Spleen (tissue), 13 donors: Measurements from ENCODE around the gene OLFML3. TPM values are rescaled to one million over a fixed set of nuclear protein-coding genes. Genes with fewer than 3 reads are reported as not detected.

Source experiments
- DNase-seq: peaks from one replicate; pipeline ENCODE4 v3.0.0-alpha.2; 2020
- H3K27ac ChIP-seq, 8 donors: fragments of 200-600 bp; sonication (generic) in 7 of 8; 1 replicate in 4 of 8; 2 replicates in 4 of 8; pipeline versions ENCODE4 v1.5.0 to v1.8.0; 2016 to 2021; ENCODE audit warnings: inconsistent platforms in 4 of 8, mild to moderate bottlenecking in 4 of 8, moderate library complexity in 1 of 8
- H3K27me3 ChIP-seq, 7 donors: fragments of 200-600 bp; sonication (generic) in 6 of 7; replicated peaks in 1 of 7; 1 replicate in 4 of 7; 2 replicates in 3 of 7; pipeline versions ENCODE4 v1.5.0 to v1.8.0; 2016 to 2021; ENCODE audit warnings: inconsistent platforms in 3 of 7, mild to moderate bottlenecking in 1 of 7
- H3K36me3 ChIP-seq, 6 donors: fragments of 200-600 bp; sonication (generic) in 5 of 6; 1 replicate in 4 of 6; 2 replicates in 2 of 6; pipeline versions ENCODE4 v1.5.0 to v1.8.0; 2016 to 2021; ENCODE audit warnings: inconsistent platforms in 2 of 6
- H3K4me1 ChIP-seq, 6 donors: fragments of 200-600 bp; sonication (generic) in 5 of 6; 1 replicate in 3 of 6; 2 replicates in 3 of 6; pipeline versions ENCODE4 v1.5.0 to v1.8.0; 2016 to 2021; ENCODE audit warnings: inconsistent platforms in 3 of 6
- H3K4me3 ChIP-seq, 8 donors: fragments of 200-600 bp; sonication (generic) in 7 of 8; 1 replicate in 4 of 8; 2 replicates in 4 of 8; pipeline versions ENCODE4 v1.5.0 to v1.8.0; 2016 to 2021; ENCODE audit warnings: inconsistent platforms in 4 of 8, mild to moderate bottlenecking in 4 of 8, moderate library complexity in 2 of 8
- H3K9me3 ChIP-seq, 8 donors: fragments of 200-600 bp; sonication (generic) in 7 of 8; 1 replicate in 4 of 8; 2 replicates in 4 of 8; pipeline versions ENCODE4 v1.5.0 to v1.8.0; 2016 to 2021; ENCODE audit warnings: inconsistent platforms in 4 of 8
- POLR2A ChIP-seq, 3 donors: fragments of 450-650 bp; IDR thresholded peaks; one replicate each; pipeline ENCODE4 v1.5.1; 2017; ENCODE audit warnings: antibody characterized with exemption in 3 of 3, mild to moderate bottlenecking in 1 of 3
- POLR2AphosphoS5 ChIP-seq, 3 donors: sonication (generic); formaldehyde crosslinking; IDR thresholded peaks; one replicate each; pipeline ENCODE4 v1.5.1; 2017; ENCODE audit warnings: antibody characterized with exemption in 3 of 3
- WGBS, 5 donors: extraction: QIAGEN DNeasy Blood & Tissue Kit in 3 of 5; methylation state at CpG; one replicate each; pipeline versions ENCODE4 v1.1.5 to v1.1.7; 2013 to 2018; 5-methylcytosine and 5-hydroxymethylcytosine counted together
- intact Hi-C: fragments of 100-400 bp; cut with DNase I; formaldehyde crosslinking; loops from one replicate; pipeline ENCODE4 v1.15.0; 2023; ENCODE audit warnings: low total_unique reads
- long read RNA-seq, 2 donors: transcript quantifications; one replicate each; lab custom pipeline, GENCODE V29; 2026
- polyA plus RNA-seq, 3 donors: library from polyadenylated mRNA; stranded (reverse); fragments of 200-250 nt; gene quantifications; one replicate each; pipeline ENCODE4 v1.2.1, GENCODE V29; 2013
- total RNA-seq, 7 donors: library from RNA; depleted of rRNA in 3 of 7; stranded (reverse); fragments of >200 nt in 3 of 7; fragmentation: NEBNext Ultra II Directional in 4 of 7; extraction: Animal tissue kit (Norgen Biotek cat#: 25700) in 4 of 7; gene quantifications; one replicate each; pipeline versions ENCODE4 v1.1.0 to v1.2.1, GENCODE V29; 2016 to 2021
- TF ChIP-seq, protein P1 (sequence below), 11 experiments: fragments of 200-600 bp in 7 of 11; fragments of 450-650 bp in 4 of 11; sonication (generic) in 4 of 11; IDR thresholded peaks in 8 of 11; conservative IDR thresholded peaks in 3 of 11; 1 replicate in 7 of 11; 2 replicates in 4 of 11; pipeline versions ENCODE4 v1.4.0 to v1.8.0; 2016 to 2021; ENCODE audit warnings: antibody characterized with exemption in 11 of 11, inconsistent platforms in 4 of 11, mild to moderate bottlenecking in 1 of 11
- donor health status: healthy with polysubstance abuse.
- donor health status: DM: no; HTN: no; CAD: no; lungs with moderate emphysema.
- donor health status: DM: no; HTN: no; CAD: no.
- donor health status: Bipolar disorder and iron deficiency.
- donor health status: healthy.
- donor health status: DM: no; HTN: no; CAD: no.
- donor health status: DM: yes; HTN: yes; CAD: no.

Gene OLFML3, protein sequence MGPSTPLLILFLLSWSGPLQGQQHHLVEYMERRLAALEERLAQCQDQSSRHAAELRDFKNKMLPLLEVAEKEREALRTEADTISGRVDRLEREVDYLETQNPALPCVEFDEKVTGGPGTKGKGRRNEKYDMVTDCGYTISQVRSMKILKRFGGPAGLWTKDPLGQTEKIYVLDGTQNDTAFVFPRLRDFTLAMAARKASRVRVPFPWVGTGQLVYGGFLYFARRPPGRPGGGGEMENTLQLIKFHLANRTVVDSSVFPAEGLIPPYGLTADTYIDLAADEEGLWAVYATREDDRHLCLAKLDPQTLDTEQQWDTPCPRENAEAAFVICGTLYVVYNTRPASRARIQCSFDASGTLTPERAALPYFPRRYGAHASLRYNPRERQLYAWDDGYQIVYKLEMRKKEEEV
- total RNA-seq (10 to 100 TPM in 1 of 7 donors, 1 to 10 TPM in 6; 1.2 to 10.9 (median 6.6) TPM), polyA plus RNA-seq (1 to 10 TPM; 2.6 to 6.1 (median 3.8) TPM)
- long read RNA-seq, donor 1, transcript OLFML3-201 (3 exons, 1,780 nt): major isoform, 37 of 42 reads
- long read RNA-seq, donor 1, transcript OLFML3-204 (2 exons, 2,063 nt): minor isoform, 5 of 42 reads
- long read RNA-seq, donor 1, partial matches to known transcripts: 0 of 42 reads
- long read RNA-seq, donor 1, other reads (novel, unspliced or antisense): 0 of 42 reads
- long read RNA-seq, donor 2, transcript OLFML3-201 (3 exons, 1,780 nt): major isoform, 19 of 22 reads
- long read RNA-seq, donor 2, partial matches to known transcripts: 0 of 22 reads
- long read RNA-seq, donor 2, other reads (novel, unspliced or antisense): 0 of 22 reads

DNA sequence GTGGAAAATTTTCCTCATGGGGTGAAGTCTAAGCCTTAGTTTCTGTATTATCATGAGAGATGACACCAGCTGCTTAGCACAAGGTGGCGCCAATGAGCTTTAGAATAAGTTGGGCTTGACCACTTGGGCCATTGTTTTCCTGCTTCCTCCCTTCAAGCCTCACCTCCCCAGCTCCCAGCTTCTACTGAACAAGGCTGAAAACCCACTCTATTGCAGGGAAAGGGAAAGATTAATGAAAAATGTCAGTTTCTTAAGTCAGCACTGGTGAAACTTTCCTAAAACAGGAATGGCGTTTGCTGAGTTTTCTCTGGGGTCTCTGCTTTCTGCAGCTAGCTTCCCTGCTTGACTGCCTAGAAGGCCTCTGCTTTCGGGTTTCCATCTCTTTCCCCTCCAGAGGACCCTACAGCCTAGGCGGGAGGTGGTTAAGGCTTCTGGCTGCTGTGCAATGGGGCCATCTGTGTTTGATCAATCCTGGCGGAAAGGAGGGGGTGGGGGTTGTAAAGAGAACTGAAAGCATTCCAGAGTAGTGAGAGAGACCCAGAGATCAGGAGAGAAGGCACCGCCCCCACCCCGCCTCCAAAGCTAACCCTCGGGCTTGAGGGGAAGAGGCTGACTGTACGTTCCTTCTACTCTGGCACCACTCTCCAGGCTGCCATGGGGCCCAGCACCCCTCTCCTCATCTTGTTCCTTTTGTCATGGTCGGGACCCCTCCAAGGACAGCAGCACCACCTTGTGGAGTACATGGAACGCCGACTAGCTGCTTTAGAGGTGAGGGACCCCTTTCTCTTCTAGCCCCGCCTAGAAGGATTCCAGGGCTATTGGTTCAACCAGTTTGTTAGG, at the start of gene OLFML3:
Gene OLFML3, plus strand, starts transcription at position 612 of the 840 bp plus-strand sequence. Its CDS starts 43 bp downstream, at position 655.
- DNase-seq: no peak
- Histone ChIP-seq H3K36me3 (peaks cover 0 to 39% (median 0%) of the 10 kb centered on the region in 6 donors), H3K27me3 (no peaks in the 10 kb centered on the region), H3K4me1 (peaks cover 24 to 77% (median 42%) of the 10 kb centered on the region in 6 donors), H3K27ac (peak within 1 kb of the TSS in 6 of 8 donors; percentile 2 to 51 (median 35)), H3K9me3 (no peaks in the 10 kb centered on the region), H3K4me3 (peak within 1 kb of the TSS in 2 of 8 donors; percentile 15 to 24)
- 32 to 36% (median 35%) methylated on average over 13 of the region's 13 CpGs for WGBS, 5 donors
- intact Hi-C loops: no loop called here
- TF ChIP-seq, protein P1, sequence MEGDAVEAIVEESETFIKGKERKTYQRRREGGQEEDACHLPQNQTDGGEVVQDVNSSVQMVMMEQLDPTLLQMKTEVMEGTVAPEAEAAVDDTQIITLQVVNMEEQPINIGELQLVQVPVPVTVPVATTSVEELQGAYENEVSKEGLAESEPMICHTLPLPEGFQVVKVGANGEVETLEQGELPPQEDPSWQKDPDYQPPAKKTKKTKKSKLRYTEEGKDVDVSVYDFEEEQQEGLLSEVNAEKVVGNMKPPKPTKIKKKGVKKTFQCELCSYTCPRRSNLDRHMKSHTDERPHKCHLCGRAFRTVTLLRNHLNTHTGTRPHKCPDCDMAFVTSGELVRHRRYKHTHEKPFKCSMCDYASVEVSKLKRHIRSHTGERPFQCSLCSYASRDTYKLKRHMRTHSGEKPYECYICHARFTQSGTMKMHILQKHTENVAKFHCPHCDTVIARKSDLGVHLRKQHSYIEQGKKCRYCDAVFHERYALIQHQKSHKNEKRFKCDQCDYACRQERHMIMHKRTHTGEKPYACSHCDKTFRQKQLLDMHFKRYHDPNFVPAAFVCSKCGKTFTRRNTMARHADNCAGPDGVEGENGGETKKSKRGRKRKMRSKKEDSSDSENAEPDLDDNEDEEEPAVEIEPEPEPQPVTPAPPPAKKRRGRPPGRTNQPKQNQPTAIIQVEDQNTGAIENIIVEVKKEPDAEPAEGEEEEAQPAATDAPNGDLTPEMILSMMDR (IDR thresholded peaks at IDR 0.05 in 8 of 11, conservative IDR thresholded peaks at IDR 0.05 in 3 of 11): peak; percentile 24 to 70 (median 61)
- TF ChIP-seq POLR2A (IDR thresholded peaks at IDR 0.05) (no peak), POLR2AphosphoS5 (IDR thresholded peaks at IDR 0.05) (peak in 2 of 3 donors; percentile 2 to 18)

DNA sequence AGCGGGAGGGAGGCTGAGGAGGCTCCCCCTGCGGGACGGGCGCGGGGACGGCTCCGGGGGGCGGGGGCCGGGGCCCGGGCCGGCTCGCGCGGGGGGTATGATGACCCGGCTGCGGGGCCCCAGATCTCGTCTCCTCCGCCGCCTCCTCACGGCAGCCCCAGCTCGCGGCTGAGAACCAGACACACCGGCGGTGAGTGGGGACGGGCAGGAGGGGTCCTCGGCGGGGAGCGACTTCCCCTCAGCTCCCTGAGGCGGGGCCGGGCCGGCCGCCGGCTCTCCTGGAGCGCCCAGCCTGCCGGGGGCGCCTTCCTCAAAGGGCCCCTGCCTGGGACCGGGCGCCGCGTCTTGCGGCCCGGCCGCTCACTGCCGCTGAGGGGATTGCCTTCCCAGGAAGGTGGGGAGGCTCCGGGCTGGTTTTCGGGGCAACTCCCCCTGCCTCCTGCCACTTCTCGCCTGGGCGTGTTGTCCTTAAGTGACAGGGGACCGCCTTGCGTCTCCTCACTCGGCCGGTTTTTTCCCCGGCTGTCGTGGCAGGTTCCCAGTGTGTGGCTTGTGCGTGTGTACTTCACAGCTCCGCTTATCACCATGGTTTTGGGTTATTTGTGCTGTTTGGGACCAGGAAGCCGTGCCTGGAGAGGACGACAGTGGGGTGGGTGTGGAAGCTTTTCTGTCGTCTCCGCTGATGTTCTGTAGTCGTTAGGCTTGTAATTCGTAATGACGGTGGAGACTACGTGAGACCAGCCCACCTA, 49.4 kb upstream of the OLFML3 start:
- peaks cover 26 to 65% (median 59%) of the 10 kb centered on the region in 6 donors for H3K4me1 ChIP-seq
- DNase-seq: peak; percentile 94
- H3K9me3 ChIP-seq: no peaks in the 10 kb centered on the region
- TF ChIP-seq, protein P1 (IDR thresholded peaks at IDR 0.05 in 8 of 11, conservative IDR thresholded peaks at IDR 0.05 in 3 of 11): peak in 3 of 11 experiments; percentile 14 to 43 (median 33)
- TF ChIP-seq POLR2A (IDR thresholded peaks at IDR 0.05): no peak
- peak in 2 of 3 donors; percentile 25 to 53 for TF ChIP-seq POLR2AphosphoS5 (IDR thresholded peaks at IDR 0.05)
- intact Hi-C loops: no loop called here
- 0 to 1% (median 0%) methylated on average over 21 to 63 of the region's 64 CpGs for WGBS, 5 donors
- H3K36me3 ChIP-seq: no peaks in the 10 kb centered on the region
- peak overlapping the region; percentile 95 to 99 (median 98) for H3K27ac ChIP-seq
- no peaks in the 10 kb centered on the region for H3K27me3 ChIP-seq
- peak overlapping the region; percentile 85 to 96 (median 90) for H3K4me3 ChIP-seq

DNA sequence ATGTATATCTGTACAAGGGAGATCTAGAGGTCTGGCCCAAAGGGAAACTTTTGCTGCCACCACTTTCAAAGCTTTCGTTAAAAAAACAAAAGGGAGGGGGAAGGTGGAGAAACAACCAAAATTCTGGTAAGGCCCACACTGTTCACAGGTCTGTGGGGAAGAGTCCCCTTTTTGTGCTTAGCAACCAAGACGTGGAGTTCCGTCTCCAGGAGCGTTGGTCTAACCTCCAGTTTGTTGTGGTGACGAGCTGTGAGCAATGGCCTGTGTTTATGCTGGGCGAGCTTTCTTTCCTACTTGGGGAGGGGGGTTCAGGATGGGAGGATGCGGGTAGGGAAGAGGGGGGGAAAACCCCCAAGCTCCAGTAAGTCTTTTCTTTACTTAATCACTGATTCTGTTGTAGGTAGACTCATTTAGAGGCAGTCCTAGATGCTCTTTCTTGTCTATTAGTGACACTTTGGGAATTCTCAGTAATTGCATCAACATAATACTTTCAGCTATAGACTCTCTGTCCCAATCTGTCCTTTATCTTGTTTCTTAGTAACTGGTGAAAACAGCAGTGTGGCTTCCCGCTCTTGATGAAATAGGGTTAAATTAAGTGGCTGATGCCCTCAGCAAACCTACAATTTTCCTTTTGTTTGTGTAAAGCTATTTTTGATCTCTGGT, 48.6 kb upstream of the OLFML3 start:
- H3K4me3 ChIP-seq: peak overlapping the region; percentile 85 to 96 (median 90)
- DNase-seq: no peak
- intact Hi-C loops: no loop called here
- H3K27ac ChIP-seq: peak overlapping the region; percentile 95 to 99 (median 98)
- 1 to 3% (median 2%) methylated on average over 8 of the region's 8 CpGs for WGBS, 5 donors
- H3K4me1 ChIP-seq: peaks cover 27 to 72% (median 66%) of the 10 kb centered on the region in 6 donors
- H3K9me3 ChIP-seq: peaks cover 0 to 3% (median 0%) of the 10 kb centered on the region in 8 donors
- no peaks in the 10 kb centered on the region for H3K36me3 ChIP-seq
- H3K27me3 ChIP-seq: no peaks in the 10 kb centered on the region
- TF ChIP-seq POLR2AphosphoS5 (IDR thresholded peaks at IDR 0.05) (no peak), POLR2A (IDR thresholded peaks at IDR 0.05) (no peak)
- TF ChIP-seq, protein P1 (IDR thresholded peaks at IDR 0.05 in 8 of 11, conservative IDR thresholded peaks at IDR 0.05 in 3 of 11): no peak
